ENCODE measurements around the gene HDAC9.
A peak's percentile ranks its signal among the peaks of the same experiment; 100 is the strongest.

The HDAC9 gene

GRCh38 chr7:18495412-18496340 is at the start of gene HDAC9:
TSS of gene HDAC9 (plus strand) at chr7:18495749. CDS start at chr7:18496303, 554 bp downstream.
- peak; percentile 92 for DNase-seq

GRCh38 chr7:18445916-18446520 is 49.5 kb upstream of the HDAC9 start:
- no peak for DNase-seq

DNA sequence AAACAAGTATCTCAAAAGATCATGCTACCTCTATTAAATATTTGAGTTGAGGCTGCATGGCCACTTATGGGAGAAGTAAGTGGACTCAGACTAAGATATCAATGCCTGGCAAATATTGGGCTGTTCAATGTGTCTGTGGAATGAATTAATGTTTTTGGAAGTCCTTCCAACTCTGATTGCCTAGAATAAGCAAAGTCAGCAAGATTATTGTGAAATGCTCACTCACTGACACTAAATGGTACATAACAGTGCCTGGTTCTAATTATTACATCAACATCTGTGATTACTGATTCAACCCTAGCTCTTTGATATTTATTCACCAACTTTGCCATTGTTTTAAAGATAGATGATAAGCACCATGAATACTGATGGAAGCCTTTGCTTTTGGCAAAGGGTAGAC is 45.5 kb upstream of the HDAC9 start:
- DNase-seq, result no peak

GRCh38 chr7:18455606-18456005 is 39.9 kb upstream of the HDAC9 start:
- no peak for DNase-seq

DNA sequence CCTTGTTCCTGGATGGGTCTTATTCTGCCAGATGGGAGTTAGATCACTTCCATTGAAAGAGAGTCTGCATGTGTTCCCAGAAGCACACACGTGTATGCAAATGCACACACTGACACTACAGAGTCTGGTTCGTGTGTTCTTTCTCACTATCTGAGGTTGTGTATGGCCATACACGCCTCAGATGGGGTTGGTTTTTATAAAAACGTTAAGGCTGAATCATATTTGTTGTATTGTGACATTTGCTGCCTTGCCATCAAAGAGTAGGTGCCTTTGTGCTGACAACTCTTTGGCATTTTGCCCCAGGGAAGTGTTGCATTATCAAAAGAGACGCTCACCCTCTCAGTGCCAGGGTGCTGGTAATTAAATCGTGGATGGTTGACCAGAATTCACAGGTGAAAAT is 37.7 kb upstream of the HDAC9 start:
- DNase-seq, result no peak

DNA sequence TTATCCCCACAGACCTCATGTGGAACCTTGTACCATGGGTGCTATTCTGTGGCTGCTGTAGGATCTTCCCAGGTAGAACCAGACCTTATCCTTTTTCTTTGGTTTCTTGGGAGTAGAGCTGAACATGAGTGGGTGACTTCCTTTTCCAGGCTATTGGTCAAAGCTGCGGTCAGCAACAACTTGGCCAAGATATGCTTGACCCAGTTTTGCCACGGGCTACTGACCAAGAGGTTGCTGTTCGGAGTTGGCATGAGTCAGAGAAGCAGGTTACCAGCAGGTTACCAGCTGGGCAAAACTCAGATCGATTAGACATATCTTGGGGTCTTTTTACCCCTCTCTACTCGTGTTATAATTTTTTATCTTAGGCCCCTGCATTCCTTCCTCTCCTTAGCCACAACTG is 36.7 kb upstream of the HDAC9 start:
- DNase-seq, result no peak

- no peak for DNase-seq
These were observed 35.9 kb upstream of the HDAC9 start for GRCh38 chr7:18459484-18460245.

DNA sequence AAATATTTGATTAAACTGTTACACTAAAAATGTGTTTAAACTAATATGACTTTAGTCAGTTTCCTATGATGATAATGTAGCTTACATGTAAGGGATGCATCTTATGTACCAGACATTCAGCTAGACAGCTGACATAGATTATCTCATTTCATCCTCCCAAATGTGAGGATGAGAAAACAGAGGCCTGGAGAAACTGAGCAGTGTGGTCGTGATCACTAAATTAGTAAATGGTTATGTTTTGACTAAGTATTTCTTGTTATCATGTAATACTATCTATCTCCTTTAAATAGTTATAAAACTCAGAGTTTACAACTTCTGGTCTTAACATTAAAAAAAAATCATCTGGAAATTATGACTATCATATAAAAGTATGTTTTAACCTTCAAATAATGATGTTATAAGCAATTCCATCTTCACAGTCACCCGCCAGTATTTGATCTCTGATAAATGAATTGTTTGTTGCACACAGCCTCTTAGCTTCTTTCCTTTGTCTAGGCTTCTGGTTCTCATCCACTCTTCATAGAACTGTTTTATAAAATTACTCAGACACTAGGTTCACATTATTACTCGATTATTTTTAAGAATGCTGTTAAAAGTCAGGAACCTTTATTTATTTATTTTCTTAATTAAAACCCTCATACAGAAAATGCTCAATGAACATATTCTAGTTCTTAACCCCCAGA is 33.6 kb upstream of the HDAC9 start:
- DNase-seq, result no peak

- DNase-seq, result no peak
These were observed 30.7 kb upstream of the HDAC9 start for GRCh38 chr7:18464830-18465229.

DNA sequence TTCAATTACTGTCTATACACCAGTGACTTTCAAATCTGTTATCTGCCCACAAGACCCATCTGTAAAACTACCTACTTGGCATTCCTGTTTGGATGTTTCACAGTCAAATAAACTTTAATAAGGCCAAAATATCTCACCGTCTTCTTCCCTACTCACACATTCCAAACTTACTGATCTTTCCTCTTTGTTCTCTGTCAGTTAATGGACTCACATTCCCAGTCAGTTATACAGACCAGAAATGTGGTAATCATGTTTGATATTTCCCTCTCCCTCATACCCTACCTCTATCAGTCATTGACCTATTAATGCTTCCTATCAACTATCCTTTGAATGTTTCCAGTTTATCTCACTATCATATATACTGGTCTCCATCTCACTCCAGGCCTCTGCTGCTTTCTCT is 28.5 kb upstream of the HDAC9 start:
- DNase-seq, result no peak

GRCh38 chr7:18468795-18469194 is 26.8 kb upstream of the HDAC9 start:
- no peak for DNase-seq

DNA sequence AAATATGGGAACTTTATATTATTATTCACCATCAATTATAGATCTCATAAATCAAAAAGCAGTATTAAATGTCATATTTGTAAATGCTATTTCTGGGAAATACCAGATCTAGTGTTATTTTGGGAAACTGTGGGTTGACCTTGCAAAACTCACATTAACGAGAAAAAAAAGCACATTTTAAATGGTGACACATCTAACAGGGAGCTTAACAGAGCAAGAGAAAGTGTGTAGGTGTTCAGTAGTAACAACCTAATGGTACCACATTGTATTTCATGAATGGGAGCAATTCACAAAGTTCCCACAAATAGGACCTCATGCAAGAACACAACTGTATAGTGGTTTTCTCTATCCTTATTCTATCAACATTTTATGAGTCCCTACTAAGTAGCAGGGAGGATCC is 26.2 kb upstream of the HDAC9 start:
- no peak for DNase-seq

DNA sequence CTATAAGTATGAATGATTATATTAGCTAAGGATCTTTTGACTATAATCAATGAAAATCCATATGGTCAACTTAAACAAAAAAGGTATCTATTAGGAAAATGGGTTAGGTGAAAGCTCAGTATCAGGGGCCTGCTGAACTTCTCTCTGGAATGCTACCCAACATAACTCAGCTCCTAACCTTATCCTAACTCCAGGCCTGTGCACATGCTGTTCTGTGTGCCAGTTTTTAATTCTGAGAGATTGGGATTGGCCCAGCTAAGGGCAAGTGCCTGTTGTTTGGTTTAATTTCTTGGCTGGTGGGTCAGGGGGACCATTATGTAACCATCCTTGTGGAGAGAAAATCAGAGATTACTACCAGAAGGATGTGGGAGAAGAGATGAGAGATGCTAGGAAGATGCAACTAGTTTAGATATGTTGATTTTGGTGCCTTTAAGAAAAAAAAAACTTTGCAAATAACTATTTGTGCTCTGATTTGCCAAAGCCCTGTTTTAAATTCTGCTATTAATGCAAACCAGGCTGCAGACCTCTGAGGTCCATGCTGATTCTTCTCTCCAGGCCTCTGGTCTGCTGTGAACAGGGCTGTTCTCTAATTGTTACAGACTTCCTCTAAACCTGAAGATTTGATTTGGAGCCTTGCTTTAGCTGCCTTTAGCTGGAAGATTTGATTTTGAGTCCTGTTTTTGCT is 23.9 kb upstream of the HDAC9 start:
- DNase-seq, result no peak

DNA sequence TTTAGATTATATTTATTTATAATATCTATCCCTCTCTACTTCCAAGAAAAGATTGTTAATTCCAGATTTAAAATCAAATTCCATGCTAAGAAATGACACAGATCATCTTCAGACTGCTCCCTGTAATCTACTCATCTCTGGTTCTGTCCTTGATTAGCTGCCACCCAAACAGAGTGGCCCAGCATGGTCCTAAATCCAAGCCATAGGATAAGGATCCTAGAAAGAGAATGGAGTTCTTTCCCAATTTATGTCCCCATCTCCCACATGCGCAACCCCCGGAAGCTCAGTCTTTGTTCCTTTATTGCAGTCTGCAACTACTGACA is 23.4 kb upstream of the HDAC9 start:
- DNase-seq, result no peak

DNA sequence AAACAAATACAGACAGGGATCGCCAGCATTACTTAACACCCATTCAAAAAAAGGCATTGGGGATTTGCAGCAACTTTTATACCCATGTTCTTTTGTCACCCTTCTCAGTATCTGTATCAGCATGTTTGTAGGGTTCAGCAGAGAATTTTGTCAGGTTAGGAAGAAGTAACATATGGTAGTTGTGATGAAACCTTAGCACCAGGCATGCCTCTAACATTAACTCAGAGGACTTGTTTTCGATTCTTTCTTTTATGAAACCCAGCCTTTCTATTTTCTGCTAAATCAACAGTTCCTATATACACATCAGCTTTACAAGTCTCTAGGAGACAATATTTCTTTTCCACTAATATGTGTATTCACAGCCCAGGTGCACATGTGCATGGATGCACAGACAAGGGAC is 22.4 kb upstream of the HDAC9 start:
- no peak for DNase-seq

DNA sequence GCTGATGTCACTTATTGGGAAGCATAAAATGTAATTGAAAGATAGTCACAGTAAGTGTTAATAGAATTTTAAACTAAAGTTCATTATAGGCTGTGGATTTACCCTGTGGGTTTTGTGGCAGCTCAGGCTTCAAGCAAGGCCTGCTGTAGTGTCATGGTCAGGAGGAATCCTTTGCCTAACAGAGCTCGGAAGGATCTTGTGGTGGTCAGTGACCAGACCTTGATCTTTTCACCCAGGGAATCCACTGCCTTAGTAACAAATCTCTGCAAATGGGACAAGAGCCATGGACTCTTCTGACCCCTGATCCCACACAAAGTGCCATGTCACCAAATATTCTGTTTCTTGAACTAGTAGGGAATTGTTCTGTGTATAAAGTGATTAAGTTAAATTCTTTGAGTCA is 20.6 kb upstream of the HDAC9 start:
- no peak for DNase-seq

GRCh38 chr7:18475488-18475887 is 20.1 kb upstream of the HDAC9 start:
- no peak for DNase-seq

DNA sequence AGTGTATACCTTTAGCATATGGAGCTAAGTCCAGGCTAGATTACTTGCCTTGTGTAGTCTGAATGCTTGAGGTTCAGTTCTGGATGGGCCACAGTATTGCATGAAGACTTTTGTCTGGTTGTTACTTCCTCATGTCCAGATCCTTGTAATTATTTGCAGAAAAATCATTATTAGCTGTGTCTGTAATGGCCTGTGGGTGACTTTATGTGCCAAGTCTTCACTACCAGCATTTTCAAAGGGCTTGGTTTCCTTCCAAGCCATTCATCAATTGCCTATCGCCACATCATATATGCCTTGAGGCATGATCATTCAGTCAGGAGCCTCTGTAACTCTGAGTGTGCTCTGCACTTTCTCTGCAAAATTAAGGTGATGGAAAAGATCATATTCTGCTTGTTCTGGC is 13.8 kb upstream of the HDAC9 start:
- DNase-seq, result no peak

DNA sequence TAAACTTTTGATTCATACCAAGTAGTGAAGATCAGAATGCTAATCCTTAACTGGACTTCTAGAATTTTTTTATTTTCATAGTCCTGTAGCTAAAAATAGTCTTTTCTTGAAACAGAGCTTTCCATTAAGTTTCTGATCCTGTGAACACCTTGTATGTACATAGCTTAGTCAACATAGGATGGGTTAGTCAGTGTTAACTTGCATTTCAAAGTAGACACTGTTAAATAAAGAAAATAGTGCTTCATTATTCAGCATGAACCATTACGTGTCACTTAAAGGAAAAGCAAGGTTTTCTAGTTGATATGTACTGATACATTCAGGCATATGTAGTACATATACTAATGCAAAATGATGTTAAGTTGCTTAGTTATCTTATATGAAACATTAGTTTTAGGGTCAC is 7.5 kb upstream of the HDAC9 start:
- DNase-seq, result no peak

DNA sequence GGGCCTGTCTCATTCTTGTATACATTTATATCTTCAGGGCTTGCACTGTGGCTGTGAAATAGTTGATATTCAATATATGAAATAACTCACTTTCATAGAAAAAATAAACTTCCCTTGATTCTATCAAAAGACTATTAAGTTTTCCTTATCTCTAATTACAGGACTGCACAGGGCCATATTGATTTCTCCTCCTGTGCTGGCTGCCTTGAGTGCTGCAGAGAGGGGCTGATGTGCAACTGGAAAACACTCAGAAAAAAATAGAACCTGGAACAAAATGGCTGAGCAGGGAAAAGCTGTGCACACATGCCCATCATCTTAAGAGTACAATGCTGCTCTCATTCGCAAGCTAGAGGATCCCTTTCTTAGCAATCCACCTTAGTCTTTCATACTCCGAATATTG is 5.9 kb upstream of the HDAC9 start:
- DNase-seq, result no peak

GRCh38 chr7:18491871-18492270 is 3.7 kb upstream of the HDAC9 start:
- DNase-seq, result no peak

- DNase-seq, result no peak
These were observed 1.1 kb upstream of the HDAC9 start for GRCh38 chr7:18494406-18494805.

Measured in DMS79 (cell line).